Panc1 (cell line): Measurements from ENCODE around the gene NTN5.

ENCODE experiments used
- CTCF ChIP-seq: fragments of 450-650 bp; IDR thresholded peaks from 2 replicates; pipeline ENCODE4 v1.5.1; 2017; ENCODE audit warnings: mild to moderate bottlenecking
- POLR2AphosphoS5 ChIP-seq: IDR thresholded peaks from 2 replicates; pipeline ENCODE4 v1.6.1; 2012; ENCODE audit warnings: mild to moderate bottlenecking, low read depth, low read length, moderate library complexity
- SIN3A ChIP-seq: IDR thresholded peaks from 2 replicates; pipeline ENCODE4 v1.6.1; 2012; ENCODE audit warnings: low read depth, mild to moderate bottlenecking, low read length, moderate library complexity, borderline replicate concordance; ENCODE audit not compliant: insufficient read depth
- TCF7L2 ChIP-seq: IDR thresholded peaks from 2 replicates; pipeline ENCODE4 v1.6.1; 2011; ENCODE audit warnings: mild to moderate bottlenecking, low read depth, low read length, inconsistent platforms
- TF ChIP-seq, protein P1 (sequence below), 2 experiments: IDR thresholded peaks; 2 replicates each; pipeline ENCODE4 v1.6.1; 2011 to 2012; ENCODE audit warnings: low read depth in 2 of 2, control low read depth in 1 of 2, low read length in 1 of 2, mild to moderate bottlenecking in 1 of 2, moderate library complexity in 1 of 2; ENCODE audit not compliant: insufficient read depth in 1 of 2

DNA sequence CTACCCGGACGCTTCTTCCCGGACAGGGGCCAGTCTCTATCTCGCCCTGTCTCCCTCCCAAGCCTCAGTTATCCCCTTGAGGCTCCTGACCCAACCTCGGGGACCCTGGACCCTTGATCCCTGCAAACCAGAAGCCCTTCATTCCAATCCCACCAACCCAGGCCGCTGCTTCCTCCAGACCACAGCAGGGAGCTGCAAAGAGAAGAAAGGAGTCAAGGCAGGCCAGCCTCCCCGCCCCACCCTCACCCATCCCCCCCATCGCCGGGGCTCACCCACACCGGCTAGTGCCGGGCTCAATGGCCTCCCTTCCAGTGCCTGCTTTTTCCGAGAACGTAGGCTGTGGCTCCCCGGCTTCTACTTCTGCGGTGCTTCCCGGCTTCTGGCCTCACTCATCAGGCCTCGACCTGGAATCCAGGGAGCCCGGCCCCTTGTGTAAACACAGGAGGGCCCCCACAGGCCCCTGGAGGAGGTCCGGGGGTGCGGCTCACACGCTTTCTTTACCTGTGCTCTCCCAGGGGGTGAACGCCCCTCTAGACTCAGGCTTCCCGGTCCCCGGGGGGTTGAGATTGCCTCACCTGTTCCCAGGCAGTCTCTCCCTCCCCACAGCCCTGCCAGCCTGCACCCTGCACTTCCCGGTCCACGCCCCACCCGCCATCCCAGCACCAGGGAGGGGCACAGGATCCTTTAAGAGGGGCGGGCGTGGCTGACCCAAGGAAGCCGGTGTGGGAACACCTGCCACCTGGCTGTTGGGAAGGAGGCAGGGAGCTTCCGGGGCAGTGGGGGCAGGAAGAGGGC lies 58.2 kb downstream of the NTN5 start, which contains the start of gene FAM83E:
- TF ChIP-seq POLR2AphosphoS5 (no peak; the same call in 1 of the 2 replicates), CTCF (no peak), TCF7L2 (no peak), SIN3A (0 out of 2 replicates have a peak, but pooled peaks have one; percentile 42)
- TF ChIP-seq, protein P1, sequence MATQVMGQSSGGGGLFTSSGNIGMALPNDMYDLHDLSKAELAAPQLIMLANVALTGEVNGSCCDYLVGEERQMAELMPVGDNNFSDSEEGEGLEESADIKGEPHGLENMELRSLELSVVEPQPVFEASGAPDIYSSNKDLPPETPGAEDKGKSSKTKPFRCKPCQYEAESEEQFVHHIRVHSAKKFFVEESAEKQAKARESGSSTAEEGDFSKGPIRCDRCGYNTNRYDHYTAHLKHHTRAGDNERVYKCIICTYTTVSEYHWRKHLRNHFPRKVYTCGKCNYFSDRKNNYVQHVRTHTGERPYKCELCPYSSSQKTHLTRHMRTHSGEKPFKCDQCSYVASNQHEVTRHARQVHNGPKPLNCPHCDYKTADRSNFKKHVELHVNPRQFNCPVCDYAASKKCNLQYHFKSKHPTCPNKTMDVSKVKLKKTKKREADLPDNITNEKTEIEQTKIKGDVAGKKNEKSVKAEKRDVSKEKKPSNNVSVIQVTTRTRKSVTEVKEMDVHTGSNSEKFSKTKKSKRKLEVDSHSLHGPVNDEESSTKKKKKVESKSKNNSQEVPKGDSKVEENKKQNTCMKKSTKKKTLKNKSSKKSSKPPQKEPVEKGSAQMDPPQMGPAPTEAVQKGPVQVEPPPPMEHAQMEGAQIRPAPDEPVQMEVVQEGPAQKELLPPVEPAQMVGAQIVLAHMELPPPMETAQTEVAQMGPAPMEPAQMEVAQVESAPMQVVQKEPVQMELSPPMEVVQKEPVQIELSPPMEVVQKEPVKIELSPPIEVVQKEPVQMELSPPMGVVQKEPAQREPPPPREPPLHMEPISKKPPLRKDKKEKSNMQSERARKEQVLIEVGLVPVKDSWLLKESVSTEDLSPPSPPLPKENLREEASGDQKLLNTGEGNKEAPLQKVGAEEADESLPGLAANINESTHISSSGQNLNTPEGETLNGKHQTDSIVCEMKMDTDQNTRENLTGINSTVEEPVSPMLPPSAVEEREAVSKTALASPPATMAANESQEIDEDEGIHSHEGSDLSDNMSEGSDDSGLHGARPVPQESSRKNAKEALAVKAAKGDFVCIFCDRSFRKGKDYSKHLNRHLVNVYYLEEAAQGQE (IDR thresholded peaks at IDR 0.05; ENCODE audit: insufficient read depth in 1 of 2, low read depth in 2 of 2, low read length in 1 of 2) = no peak
